ENCODE results near the gene CDCP1.

The CDCP1 gene

DNA sequence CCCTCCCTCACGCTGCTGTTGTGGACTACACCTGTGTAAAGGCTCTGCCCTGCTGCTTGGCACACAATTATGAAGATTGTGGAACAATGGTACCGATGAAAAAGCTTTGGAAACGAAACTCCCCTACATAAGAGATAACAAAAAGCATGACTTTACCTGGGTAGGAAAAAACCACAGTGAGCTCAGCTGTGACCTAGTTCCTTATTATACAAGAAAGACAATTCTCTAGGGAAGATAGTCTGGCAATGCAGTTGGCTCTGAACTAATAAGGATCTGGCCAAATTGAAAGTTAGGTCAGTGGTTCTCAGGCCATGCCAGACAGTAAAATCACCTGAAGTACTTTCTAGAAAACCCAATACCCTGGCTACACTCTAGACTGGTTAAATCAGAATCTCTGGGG, 104.0 kb downstream of the CDCP1 start:
- Histone ChIP-seq H3K9ac (ENCODE audit: low read length) (no peak overlapping the region), H3K27me3 (ENCODE audit: insufficient read depth, low read length) (0 out of 2 replicates have a peak, but pooled peaks cover 4% of the 10 kb centered on the region), H3K4me1 (ENCODE audit: insufficient read depth, low read length, severe bottlenecking) (no peaks in the 10 kb centered on the region), H3F3A (ENCODE audit: insufficient read depth, low read length) (no peaks in the 10 kb centered on the region), H3K9me2 (ENCODE audit: low read depth, low read length) (no peaks in the 10 kb centered on the region), H3K4me3 (ENCODE audit: low read depth, low read length, poor library complexity, severe bottlenecking) (no peak overlapping the region), H3K9me3 (ENCODE audit: low read length) (no peaks in the 10 kb centered on the region), H3K36me3 (ENCODE audit: insufficient read depth, low read length) (no peaks in the 10 kb centered on the region), H2AFZ (ENCODE audit: low read length) (no peak overlapping the region), H3K79me2 (ENCODE audit: insufficient read depth, low read length) (no peaks in the 10 kb centered on the region), H3K4me2 (ENCODE audit: low read length) (no peak overlapping the region), H4K20me1 (ENCODE audit: insufficient read depth, low read length) (no peaks in the 10 kb centered on the region), H3K27ac (ENCODE audit: low read depth, low read length, poor library complexity, severe bottlenecking) (no peak overlapping the region)
- TF ChIP-seq, protein P1, sequence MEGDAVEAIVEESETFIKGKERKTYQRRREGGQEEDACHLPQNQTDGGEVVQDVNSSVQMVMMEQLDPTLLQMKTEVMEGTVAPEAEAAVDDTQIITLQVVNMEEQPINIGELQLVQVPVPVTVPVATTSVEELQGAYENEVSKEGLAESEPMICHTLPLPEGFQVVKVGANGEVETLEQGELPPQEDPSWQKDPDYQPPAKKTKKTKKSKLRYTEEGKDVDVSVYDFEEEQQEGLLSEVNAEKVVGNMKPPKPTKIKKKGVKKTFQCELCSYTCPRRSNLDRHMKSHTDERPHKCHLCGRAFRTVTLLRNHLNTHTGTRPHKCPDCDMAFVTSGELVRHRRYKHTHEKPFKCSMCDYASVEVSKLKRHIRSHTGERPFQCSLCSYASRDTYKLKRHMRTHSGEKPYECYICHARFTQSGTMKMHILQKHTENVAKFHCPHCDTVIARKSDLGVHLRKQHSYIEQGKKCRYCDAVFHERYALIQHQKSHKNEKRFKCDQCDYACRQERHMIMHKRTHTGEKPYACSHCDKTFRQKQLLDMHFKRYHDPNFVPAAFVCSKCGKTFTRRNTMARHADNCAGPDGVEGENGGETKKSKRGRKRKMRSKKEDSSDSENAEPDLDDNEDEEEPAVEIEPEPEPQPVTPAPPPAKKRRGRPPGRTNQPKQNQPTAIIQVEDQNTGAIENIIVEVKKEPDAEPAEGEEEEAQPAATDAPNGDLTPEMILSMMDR (IDR thresholded peaks at IDR 0.05; ENCODE audit: low read length): no peak
- TF ChIP-seq EZH2 (IDR thresholded peaks at IDR 0.05; ENCODE audit: borderline replicate concordance, low read length): no peak

DNA sequence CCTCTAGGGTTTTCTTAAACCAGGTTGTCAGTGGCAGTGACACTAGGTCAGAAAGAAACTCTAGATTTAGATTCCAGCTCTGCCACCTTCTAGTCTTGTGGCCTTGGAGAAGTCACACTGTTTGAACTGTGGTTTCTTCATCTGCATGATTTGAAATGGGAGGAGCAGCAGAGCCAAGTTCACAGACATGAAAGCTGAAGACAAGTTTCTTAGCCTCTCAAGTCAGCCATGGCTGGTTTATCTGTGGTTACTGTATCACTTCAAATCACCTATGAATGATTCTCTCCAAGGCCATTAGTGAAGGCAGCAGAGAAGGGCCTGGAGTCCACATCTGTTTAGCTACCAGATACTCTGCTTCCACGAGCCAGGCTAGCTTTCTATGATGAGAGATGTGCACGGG, 104.5 kb downstream of the CDCP1 start:
- H3K4me2 ChIP-seq (ENCODE audit: low read length): no peak overlapping the region
- no peak overlapping the region for H2AFZ ChIP-seq (ENCODE audit: low read length)

DNA sequence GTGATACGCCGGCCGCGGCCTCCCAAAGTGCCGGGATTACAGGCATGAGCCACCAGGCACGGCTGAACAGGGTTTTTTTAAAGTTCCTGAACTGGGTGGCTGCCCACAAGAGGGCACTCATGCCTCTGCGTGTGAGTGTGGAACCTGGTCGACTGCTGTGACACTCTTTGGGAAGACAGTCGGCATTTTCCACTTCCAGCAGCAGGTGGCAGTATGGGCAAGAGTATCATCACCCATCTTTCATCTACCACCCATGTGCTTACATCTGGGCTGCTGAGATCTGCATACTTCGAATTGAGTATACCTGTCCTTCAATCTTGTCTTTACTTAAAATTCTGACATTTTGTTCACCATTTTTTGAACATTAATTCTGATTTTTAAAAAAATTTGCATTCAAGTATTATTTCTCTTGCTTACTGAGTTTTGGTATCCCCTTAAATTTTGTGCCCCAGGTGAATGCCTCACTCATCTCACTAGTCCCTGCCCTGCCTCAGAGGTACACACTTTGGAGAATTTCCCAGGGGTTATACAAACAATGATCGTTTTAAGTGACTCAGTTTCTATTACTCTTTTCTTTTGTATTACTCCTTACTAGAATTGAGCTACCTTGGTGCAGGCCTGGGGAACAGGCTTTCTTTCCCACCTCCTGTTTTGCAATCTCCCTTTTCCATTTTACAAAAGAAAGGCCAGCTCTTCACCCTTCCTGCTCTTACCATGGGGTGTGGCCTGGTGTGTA, 108.3 kb downstream of the CDCP1 start:
- Histone ChIP-seq H3K27ac (ENCODE audit: low read depth, low read length, poor library complexity, severe bottlenecking) (no peak overlapping the region), H3K9me3 (ENCODE audit: low read length) (no peaks in the 10 kb centered on the region), H2AFZ (ENCODE audit: low read length) (no peak overlapping the region), H3K27me3 (ENCODE audit: insufficient read depth, low read length) (no peaks in the 10 kb centered on the region; the same call in 1 of the 2 replicates), H3K4me2 (ENCODE audit: low read length) (no peak overlapping the region), H3K36me3 (ENCODE audit: insufficient read depth, low read length) (no peaks in the 10 kb centered on the region), H3F3A (ENCODE audit: insufficient read depth, low read length) (no peaks in the 10 kb centered on the region), H3K9ac (ENCODE audit: low read length) (no peak overlapping the region), H3K4me3 (ENCODE audit: low read depth, low read length, poor library complexity, severe bottlenecking) (no peak overlapping the region), H3K79me2 (ENCODE audit: insufficient read depth, low read length) (no peaks in the 10 kb centered on the region), H4K20me1 (ENCODE audit: insufficient read depth, low read length) (no peaks in the 10 kb centered on the region), H3K9me2 (ENCODE audit: low read depth, low read length) (no peaks in the 10 kb centered on the region), H3K4me1 (ENCODE audit: insufficient read depth, low read length, severe bottlenecking) (no peaks in the 10 kb centered on the region)
- TF ChIP-seq, protein P1 (IDR thresholded peaks at IDR 0.05; ENCODE audit: low read length): peak; percentile 93
- no peak for TF ChIP-seq EZH2 (IDR thresholded peaks at IDR 0.05; ENCODE audit: borderline replicate concordance, low read length)

More for the DNA sequence above, 104.5 kb downstream of the CDCP1 start:
- H4K20me1 ChIP-seq (ENCODE audit: insufficient read depth, low read length): no peaks in the 10 kb centered on the region
- H3K27ac ChIP-seq (ENCODE audit: low read depth, low read length, poor library complexity, severe bottlenecking): no peak overlapping the region
- H3K79me2 ChIP-seq (ENCODE audit: insufficient read depth, low read length): no peaks in the 10 kb centered on the region
- TF ChIP-seq EZH2 (IDR thresholded peaks at IDR 0.05; ENCODE audit: borderline replicate concordance, low read length): no peak
- TF ChIP-seq, protein P1 (IDR thresholded peaks at IDR 0.05; ENCODE audit: low read length): no peak
- no peak overlapping the region for H3K4me3 ChIP-seq (ENCODE audit: low read depth, low read length, poor library complexity, severe bottlenecking)
- no peaks in the 10 kb centered on the region for H3K9me3 ChIP-seq (ENCODE audit: low read length)
- H3F3A ChIP-seq (ENCODE audit: insufficient read depth, low read length): no peaks in the 10 kb centered on the region
- H3K36me3 ChIP-seq (ENCODE audit: insufficient read depth, low read length): no peaks in the 10 kb centered on the region
- no peak overlapping the region for H3K9ac ChIP-seq (ENCODE audit: low read length)
- H3K4me1 ChIP-seq (ENCODE audit: insufficient read depth, low read length, severe bottlenecking): no peaks in the 10 kb centered on the region
- H3K27me3 ChIP-seq (ENCODE audit: insufficient read depth, low read length): 0 out of 2 replicates have a peak, but pooled peaks cover 4% of the 10 kb centered on the region
- H3K9me2 ChIP-seq (ENCODE audit: low read depth, low read length): no peaks in the 10 kb centered on the region
